BLaER1 (cell line): Measurements from ENCODE around the gene PCBP3.
"Not testable (repeated sequence)": the region's sequence is repeated elsewhere in the genome, so short reads cannot be mapped to it uniquely, and the experiment has no call there.

Experiments
- H3K27ac ChIP-seq: shearing (Covaris generic); formaldehyde crosslinking; 2 replicates; pipeline ENCODE4 v1.8.1; 2022
- H3K27me3 ChIP-seq: shearing (Covaris generic); formaldehyde crosslinking; 2 replicates; pipeline ENCODE4 v1.8.1; 2022
- H3K36me3 ChIP-seq: shearing (Covaris generic); formaldehyde crosslinking; 2 replicates; pipeline ENCODE4 v1.8.1; 2022
- H3K4me1 ChIP-seq: shearing (Covaris generic); formaldehyde crosslinking; 2 replicates; pipeline ENCODE4 v1.8.1; 2022
- H3K4me2 ChIP-seq: shearing (Covaris generic); formaldehyde crosslinking; 2 replicates; pipeline ENCODE4 v1.8.1; 2022
- H3K4me3 ChIP-seq: shearing (Covaris generic); formaldehyde crosslinking; 2 replicates; pipeline ENCODE4 v1.8.1; 2022
- H3K9ac ChIP-seq: shearing (Covaris generic); formaldehyde crosslinking; 2 replicates; pipeline ENCODE4 v1.8.1; 2022
- H3K9me3 ChIP-seq: shearing (Covaris generic); formaldehyde crosslinking; 2 replicates; pipeline ENCODE4 v1.8.1; 2022
- H4K20me1 ChIP-seq: shearing (Covaris generic); formaldehyde crosslinking; 2 replicates; pipeline ENCODE4 v1.8.1; 2022
- Cebpa-rat ChIP-seq: shearing (Covaris generic); IDR thresholded peaks from 2 replicates; pipeline ENCODE4 v1.8.1; 2022

The PCBP3 gene

DNA sequence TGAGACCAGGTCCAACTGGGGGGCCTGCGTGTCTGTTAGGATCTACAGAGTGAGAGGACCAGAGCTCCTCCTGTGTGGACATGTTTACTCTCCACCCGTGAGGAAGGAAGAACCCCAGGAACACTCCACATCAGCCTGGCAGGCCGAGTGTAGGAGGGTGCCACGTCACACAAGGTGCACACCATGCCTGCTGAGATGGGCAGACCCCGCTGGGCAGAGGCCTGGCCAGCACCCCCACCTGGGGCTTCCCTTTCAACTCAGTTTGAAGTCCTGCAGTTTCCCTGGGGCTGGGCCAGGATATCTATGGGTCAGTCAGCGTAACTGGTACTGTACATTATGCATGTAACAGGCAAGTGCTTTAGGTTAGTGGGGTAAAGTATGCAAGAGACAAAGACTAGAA lies 30.1 kb upstream of the PCBP3 start:
- TF ChIP-seq Cebpa-rat = no peak
- H3K4me1 ChIP-seq = peaks cover 38% of the 10 kb centered on the region
- H3K27ac ChIP-seq = no peak overlapping the region
- no peaks in the 10 kb centered on the region for H3K36me3 ChIP-seq
- no peaks in the 10 kb centered on the region for H3K27me3 ChIP-seq
- no peak overlapping the region for H3K4me3 ChIP-seq
- no peaks in the 10 kb centered on the region for H4K20me1 ChIP-seq
- H3K4me2 ChIP-seq = no peak overlapping the region
- H3K9me3 ChIP-seq = no peaks in the 10 kb centered on the region
- no peak overlapping the region for H3K9ac ChIP-seq

DNA sequence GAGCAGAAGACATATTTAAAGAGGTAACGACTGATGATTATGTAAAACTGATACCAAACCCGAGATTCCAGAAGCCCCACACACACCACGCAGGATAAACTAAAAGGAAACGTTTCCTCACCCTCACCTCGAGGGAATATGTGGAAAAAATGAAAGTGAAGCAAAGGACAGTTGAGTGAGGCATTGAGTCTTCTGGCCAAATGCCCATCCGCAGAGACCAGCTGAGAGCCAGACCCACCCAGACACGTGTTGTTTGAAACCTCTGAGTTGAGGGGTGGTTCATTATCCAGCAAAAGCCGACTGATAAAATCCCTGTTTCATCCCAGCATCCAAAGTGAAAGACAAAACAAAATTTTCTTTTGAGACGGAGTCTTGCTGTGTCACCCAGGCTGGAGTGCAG lies 29.6 kb upstream of the PCBP3 start:
- H3K4me3 ChIP-seq = no peak overlapping the region
- no peak overlapping the region for H3K27ac ChIP-seq
- H3K4me2 ChIP-seq = 0 out of 2 replicates have a peak overlapping the region, but pooled peaks have one; percentile 16
- no peak for TF ChIP-seq Cebpa-rat
- peaks cover 2% of the 10 kb centered on the region for H3K9me3 ChIP-seq
- no peaks in the 10 kb centered on the region for H3K36me3 ChIP-seq
- H3K9ac ChIP-seq = no peak overlapping the region
- no peaks in the 10 kb centered on the region for H3K27me3 ChIP-seq
- no peaks in the 10 kb centered on the region for H4K20me1 ChIP-seq
- peaks cover 38% of the 10 kb centered on the region for H3K4me1 ChIP-seq

DNA sequence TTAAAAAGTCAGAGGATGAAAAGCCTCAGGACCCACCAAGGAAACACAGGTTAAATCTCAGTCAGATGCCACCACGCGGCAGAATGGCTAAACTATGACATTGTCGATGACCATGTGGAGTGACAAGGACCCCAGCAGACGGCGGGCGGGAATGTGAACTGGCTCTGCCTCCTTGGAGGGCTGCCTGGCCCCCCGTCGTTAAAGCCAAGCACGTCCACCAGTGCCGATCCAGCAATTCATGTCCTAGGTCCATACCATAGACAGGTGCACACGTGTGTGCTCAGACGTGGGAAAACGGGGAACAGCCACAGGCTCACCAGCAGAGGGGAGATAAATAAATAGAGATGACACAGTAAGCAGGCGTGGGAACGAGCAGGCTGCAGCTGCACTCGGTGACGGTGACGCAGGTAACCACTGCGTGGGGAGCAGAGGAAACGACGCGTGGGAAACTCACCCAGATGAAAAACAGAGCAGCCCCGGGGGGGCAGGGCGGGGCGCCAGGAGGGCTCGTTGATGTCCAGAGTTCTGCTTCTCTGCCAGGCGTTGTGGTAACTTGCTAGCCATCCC lies 28.3 kb upstream of the PCBP3 start:
- peaks cover 38% of the 10 kb centered on the region for H3K4me1 ChIP-seq
- H3K27me3 ChIP-seq = no peaks in the 10 kb centered on the region
- H3K4me3 ChIP-seq = peak overlapping the region; percentile 31; the same call in 1 of the 2 replicates
- H3K4me2 ChIP-seq = peak overlapping the region; percentile 80
- H3K27ac ChIP-seq = no peak overlapping the region
- H4K20me1 ChIP-seq = no peaks in the 10 kb centered on the region
- no peak overlapping the region for H3K9ac ChIP-seq
- H3K9me3 ChIP-seq = peaks cover 10% of the 10 kb centered on the region
- TF ChIP-seq Cebpa-rat = no peak
- no peaks in the 10 kb centered on the region for H3K36me3 ChIP-seq

DNA sequence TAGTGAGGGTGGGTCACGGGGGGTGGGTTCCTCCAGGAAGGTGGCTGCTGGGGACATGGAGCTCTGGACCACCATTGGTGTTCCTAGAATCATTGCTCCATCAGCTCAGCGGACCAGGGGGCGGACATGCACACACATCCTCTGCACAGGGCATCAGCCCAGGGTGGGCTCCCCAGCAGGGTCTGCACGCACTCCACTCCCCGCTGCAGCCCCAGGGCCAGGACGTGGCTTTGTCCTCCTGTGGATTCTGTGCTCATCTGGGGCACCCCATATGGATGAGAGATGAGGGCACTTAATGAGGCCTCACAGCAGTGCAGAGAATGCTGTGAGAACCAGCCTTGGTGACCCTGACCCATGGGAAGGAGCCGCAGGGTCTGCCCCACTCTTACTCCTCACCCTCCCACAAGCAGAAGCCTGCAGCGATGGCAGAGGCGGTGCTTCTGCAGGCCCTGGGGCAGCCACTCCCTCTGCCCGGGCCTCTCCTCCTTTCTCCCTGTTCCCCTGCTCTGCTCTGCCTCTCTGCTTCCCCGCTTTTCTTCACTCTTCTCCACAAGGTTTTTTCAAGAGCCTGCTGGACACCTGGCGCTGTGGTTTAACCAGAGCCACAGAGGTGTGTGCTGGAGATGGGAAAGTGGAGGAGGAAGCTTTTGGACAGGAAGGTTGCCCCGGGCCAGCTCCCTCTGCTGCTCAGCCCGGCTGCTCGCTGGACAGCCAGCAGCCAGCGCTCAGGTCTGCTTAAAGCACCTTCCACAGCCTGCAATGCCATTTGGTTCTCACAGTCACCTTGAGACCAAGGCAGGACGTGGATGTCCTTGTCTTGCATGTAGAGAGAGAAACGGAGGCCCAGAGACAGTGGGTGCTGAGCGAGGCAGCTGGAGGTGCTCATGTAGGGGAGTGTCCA lies 26.3 kb upstream of the PCBP3 start:
- Histone ChIP-seq H3K4me1 (peaks cover 38% of the 10 kb centered on the region), H3K27me3 (no peaks in the 10 kb centered on the region), H3K9me3 (peaks cover 10% of the 10 kb centered on the region), H3K4me3 (no peak overlapping the region), H4K20me1 (no peaks in the 10 kb centered on the region), H3K27ac (no peak overlapping the region), H3K9ac (no peak overlapping the region), H3K36me3 (no peaks in the 10 kb centered on the region), H3K4me2 (no peak overlapping the region; the same call in 1 of the 2 replicates)
- TF ChIP-seq Cebpa-rat = no peak

DNA sequence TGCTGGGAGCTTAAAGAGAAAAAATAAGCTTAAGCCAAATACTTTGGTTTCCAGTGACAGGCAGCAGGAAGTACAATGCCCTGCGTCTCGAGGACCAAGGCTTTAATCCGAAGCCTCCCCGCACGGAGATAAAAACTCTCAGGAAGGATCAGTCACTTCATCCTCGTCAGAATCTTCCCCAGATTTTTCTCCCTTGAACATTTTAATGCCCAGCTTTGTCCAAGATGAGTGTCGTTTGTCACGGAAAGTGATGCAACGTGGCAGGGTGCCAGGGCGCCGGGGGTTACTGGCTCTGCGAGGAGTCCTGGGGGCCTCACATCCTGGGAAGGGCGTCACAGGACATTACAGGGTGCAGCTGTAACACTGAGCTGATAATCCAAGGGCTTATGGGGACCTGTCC lies 25.2 kb upstream of the PCBP3 start:
- no peak overlapping the region for H3K27ac ChIP-seq
- no peak overlapping the region for H3K9ac ChIP-seq
- H3K27me3 ChIP-seq = no peaks in the 10 kb centered on the region
- no peaks in the 10 kb centered on the region for H3K36me3 ChIP-seq
- no peak for TF ChIP-seq Cebpa-rat
- no peak overlapping the region for H3K4me2 ChIP-seq
- peaks cover 10% of the 10 kb centered on the region for H3K9me3 ChIP-seq
- no peaks in the 10 kb centered on the region for H4K20me1 ChIP-seq
- H3K4me3 ChIP-seq = no peak overlapping the region
- H3K4me1 ChIP-seq = peaks cover 46% of the 10 kb centered on the region

DNA sequence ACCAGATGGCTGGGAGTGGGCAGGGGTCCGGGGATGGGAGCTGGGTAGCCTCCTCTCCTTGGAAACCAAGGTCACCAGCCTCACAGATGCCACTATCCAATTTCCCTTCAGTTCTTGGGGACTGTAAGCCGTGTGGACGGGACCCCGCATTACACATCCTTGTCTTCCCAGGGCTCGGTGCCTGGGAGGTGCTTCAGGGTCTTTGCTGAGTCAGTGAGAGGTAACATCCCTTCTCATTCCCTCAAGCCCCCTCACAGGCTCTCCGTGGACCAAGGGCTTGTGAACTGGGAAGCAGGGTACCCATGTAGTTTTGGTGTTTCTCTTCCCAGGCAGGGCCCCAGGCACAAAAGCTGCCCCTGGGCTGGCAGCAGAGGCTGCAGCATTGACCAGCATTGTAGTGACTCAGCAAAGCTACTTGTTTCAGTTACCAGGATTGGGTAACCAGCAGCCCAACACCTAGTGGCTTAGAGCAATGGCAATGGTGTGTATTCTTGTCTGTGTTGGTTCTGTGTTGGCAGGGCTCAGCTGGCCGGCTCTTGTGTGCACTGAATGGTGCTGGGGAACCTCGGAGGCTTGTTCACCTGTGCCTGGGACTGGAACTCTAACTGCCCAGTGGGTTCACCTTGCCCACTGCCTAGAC lies 24.6 kb upstream of the PCBP3 start:
- TF ChIP-seq Cebpa-rat = no peak
- H3K27ac ChIP-seq = no peak overlapping the region
- no peak overlapping the region for H3K4me3 ChIP-seq
- no peak overlapping the region for H3K9ac ChIP-seq
- no peak overlapping the region for H3K4me2 ChIP-seq
- H3K36me3 ChIP-seq = no peaks in the 10 kb centered on the region
- peaks cover 10% of the 10 kb centered on the region for H3K9me3 ChIP-seq
- H3K27me3 ChIP-seq = no peaks in the 10 kb centered on the region
- H3K4me1 ChIP-seq = peaks cover 40% of the 10 kb centered on the region
- H4K20me1 ChIP-seq = no peaks in the 10 kb centered on the region

DNA sequence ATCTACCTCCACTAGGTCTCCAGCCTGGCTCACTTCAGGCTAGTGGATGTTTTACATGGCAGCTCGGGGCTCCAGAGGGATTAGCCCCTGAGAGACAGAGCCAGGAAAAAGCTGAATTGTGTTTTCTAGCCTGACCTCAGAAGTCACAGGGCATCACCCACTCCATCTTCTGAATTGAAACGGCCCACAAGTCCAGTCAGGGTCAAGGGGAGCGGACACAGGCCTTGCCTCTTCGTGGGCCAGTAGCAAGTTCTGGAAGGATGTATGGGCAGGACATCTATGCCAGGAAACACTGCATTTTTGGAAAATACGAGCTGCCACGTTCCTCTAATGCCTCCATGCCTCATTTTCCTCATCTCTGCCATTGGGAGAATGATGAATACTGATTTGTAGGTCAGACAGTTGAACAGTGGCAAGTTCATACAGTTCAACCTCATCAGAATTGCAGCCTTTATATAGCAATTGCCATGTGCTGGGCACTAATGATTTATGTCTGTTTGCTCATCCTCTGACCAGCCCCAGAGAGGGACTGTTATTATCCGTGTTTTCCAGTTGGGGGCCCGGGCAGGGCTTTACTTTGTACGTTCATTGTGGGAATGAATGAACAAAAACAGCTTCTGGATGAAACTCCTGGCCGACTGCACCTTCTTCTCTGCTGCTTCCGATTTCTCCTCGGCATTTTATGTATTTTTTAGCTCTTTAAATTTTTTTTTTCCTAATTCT lies 23.2 kb upstream of the PCBP3 start:
- Histone ChIP-seq H3K4me1 (peaks cover 32% of the 10 kb centered on the region), H4K20me1 (no peaks in the 10 kb centered on the region), H3K9me3 (peaks cover 10% of the 10 kb centered on the region), H3K27me3 (no peaks in the 10 kb centered on the region), H3K4me3 (no peak overlapping the region), H3K36me3 (no peaks in the 10 kb centered on the region), H3K27ac (no peak overlapping the region), H3K4me2 (no peak overlapping the region), H3K9ac (no peak overlapping the region)
- no peak for TF ChIP-seq Cebpa-rat

DNA sequence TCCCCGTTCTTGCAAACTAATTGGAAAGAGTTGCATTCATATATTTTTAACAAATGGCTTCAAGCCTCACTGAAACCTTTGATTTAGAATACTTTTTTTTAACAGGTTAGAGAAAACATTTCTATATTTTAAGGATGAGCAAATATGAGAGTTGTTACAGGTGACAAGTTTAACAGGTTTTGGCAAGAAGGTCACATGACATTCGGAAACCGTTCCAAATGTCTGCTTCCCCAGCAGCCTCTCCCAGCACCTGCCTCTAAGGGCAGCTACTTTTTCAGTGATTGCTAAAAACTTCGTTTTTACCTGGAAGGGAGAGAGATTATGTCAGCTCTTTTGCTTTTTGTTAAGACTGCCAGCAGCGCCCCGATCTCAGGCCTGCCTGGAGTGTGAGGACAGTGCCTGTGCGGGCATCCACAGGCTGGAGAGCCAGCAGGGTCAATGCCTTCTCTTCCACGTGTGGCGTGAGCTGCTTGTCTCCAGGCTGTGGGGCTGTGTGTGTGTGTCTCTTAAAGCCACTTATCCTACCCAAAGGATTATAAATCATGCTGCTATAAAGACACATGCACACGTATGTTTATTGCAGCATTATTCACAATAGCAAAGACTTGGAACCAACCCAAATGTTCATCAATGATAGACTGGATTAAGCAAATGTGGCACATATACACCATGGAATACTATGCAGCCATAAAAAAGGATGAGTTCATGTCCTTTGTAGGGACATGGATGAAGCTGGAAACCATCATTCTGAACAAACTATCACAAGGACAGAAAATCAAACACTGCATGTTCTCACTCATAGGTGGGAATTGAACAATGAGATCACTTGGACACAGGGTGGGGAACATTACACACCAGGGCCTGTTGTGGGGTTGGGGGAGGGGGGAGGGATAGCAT lies 21.8 kb upstream of the PCBP3 start:
- H3K36me3 ChIP-seq, H3K4me2 ChIP-seq, H4K20me1 ChIP-seq, H3K4me3 ChIP-seq, H3K27ac ChIP-seq, H3K9ac ChIP-seq, H3K27me3 ChIP-seq: not testable (repeated sequence)
- peaks cover 14% of the 10 kb centered on the region for H3K9me3 ChIP-seq
- peaks cover 19% of the 10 kb centered on the region for H3K4me1 ChIP-seq

DNA sequence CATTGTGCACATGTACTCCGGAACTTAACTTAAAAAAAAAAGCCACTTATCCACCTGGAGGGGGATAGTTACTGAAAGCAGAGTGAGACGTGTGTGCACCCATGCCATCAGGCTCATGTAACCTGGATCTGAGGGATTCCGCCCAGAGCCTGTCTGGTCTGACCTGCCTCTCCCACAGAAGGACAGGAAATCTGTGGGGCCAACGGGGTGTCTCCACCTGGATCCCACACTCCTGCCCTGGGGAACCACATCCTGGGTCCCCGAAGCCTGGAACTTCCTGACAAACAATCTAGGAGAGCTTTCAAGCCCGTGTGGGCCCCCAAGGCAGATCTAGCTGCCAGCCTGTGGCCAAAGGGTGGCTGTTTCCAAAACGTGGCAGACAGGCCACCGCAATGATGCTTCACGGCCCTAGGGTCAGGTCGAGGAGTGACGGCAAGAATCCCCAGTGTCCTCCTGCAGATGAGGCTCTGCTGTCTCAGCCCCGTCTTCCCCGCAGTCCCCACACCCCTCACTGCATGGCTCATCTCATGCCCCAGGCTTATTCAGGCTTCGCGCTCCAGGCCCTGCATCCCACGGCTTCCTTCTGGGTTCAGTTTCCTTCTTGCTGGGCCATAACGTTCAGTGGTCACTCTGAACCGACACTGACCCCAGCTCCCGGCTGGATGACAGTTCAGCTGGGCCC lies 21.0 kb upstream of the PCBP3 start:
- Histone ChIP-seq H4K20me1 (no peaks in the 10 kb centered on the region), H3K27ac (no peak overlapping the region), H3K27me3 (no peaks in the 10 kb centered on the region), H3K4me3 (no peak overlapping the region), H3K9ac (no peak overlapping the region), H3K36me3 (no peaks in the 10 kb centered on the region), H3K4me2 (no peak overlapping the region), H3K4me1 (peaks cover 10% of the 10 kb centered on the region), H3K9me3 (peaks cover 22% of the 10 kb centered on the region)
- no peak for TF ChIP-seq Cebpa-rat
